Neural cell (in vitro differentiated cells): Measurements from ENCODE around the gene LDB2. TPM values are rescaled to one million over a fixed set of nuclear protein-coding genes. Genes with fewer than 3 reads are reported as not detected.

Experiments used
- H2AFZ ChIP-seq: fragments of 200-600, 300-800 bp; sonication (generic), shearing (Covaris generic); 2 replicates; pipeline ENCODE4 v1.6.0; 2014; ENCODE audit warnings: low read depth, mild to moderate bottlenecking, antibody characterized with exemption, low read length, moderate library complexity
- H3F3A ChIP-seq: fragments of 200-600 bp; shearing (Covaris generic); 2 replicates; pipeline ENCODE4 v1.6.1; 2016; ENCODE audit warnings: mild to moderate bottlenecking, moderate library complexity, mixed read lengths, antibody characterized with exemption, low read length; ENCODE audit not compliant: insufficient read depth, poor library complexity, severe bottlenecking
- H3K27ac ChIP-seq: fragments of 200-600, 300-800 bp; sonication (generic), shearing (Covaris generic); 2 replicates; pipeline ENCODE4 v1.5.1; 2014; ENCODE audit warnings: mild to moderate bottlenecking, low read length, moderate library complexity
- H3K27me3 ChIP-seq: fragments of 300-800, 200-600 bp; sonication (generic), shearing (Covaris generic); 2 replicates; pipeline ENCODE4 v1.6.0; 2014; ENCODE audit warnings: mild to moderate bottlenecking, low read depth, low read length, moderate library complexity; ENCODE audit not compliant: insufficient read depth
- H3K36me3 ChIP-seq: fragments of 300-800, 200-600 bp; sonication (generic), shearing (Covaris generic); 2 replicates; pipeline ENCODE4 v1.5.1; 2014; ENCODE audit warnings: mild to moderate bottlenecking, antibody characterized with exemption, low read length, moderate library complexity; ENCODE audit not compliant: insufficient read depth
- H3K4me2 ChIP-seq: fragments of 300-800, 200-600 bp; sonication (generic), shearing (Covaris generic); 2 replicates; pipeline ENCODE4 v1.6.0; 2014; ENCODE audit warnings: mild to moderate bottlenecking, low read length
- H3K4me3 ChIP-seq: fragments of 300-800, 200-600 bp; sonication (generic), shearing (Covaris generic); 2 replicates; pipeline ENCODE4 v1.5.1; 2014; ENCODE audit warnings: mild to moderate bottlenecking, low read length, moderate library complexity
- H3K79me2 ChIP-seq: fragments of 200-600 bp; shearing (Covaris generic); replicated peaks from 2 replicates; pipeline ENCODE4 v1.6.0; 2014; ENCODE audit warnings: mild to moderate bottlenecking, low read length, moderate library complexity; ENCODE audit not compliant: insufficient read depth
- H3K9ac ChIP-seq: fragments of 300-800, 200-600 bp; sonication (generic), shearing (Covaris generic); 2 replicates; pipeline ENCODE4 v1.6.1; 2016; ENCODE audit warnings: mild to moderate bottlenecking, low read length, mixed read lengths
- H3K9me2 ChIP-seq: fragments of 200-600 bp; shearing (Covaris generic); 2 replicates; pipeline ENCODE4 v1.6.1; 2016; ENCODE audit warnings: mild to moderate bottlenecking, low read length, mixed read lengths; ENCODE audit not compliant: insufficient read depth
- H3K9me3 ChIP-seq: fragments of 200-600, 300-800 bp; sonication (generic), shearing (Covaris generic); 2 replicates; pipeline ENCODE4 v1.6.1; 2016; ENCODE audit warnings: mild to moderate bottlenecking, mixed run types, low read length, moderate library complexity, mixed read lengths
- H4K20me1 ChIP-seq: fragments of 200-600 bp; shearing (Covaris generic); 2 replicates; pipeline ENCODE4 v1.6.1; 2016; ENCODE audit warnings: mild to moderate bottlenecking, mixed run types; ENCODE audit not compliant: insufficient read depth
- EP300 ChIP-seq: fragments of 450-650 bp; conservative IDR thresholded peaks from 2 replicates; pipeline ENCODE4 v1.6.1; 2014; ENCODE audit warnings: antibody characterized with exemption, mild to moderate bottlenecking, moderate library complexity; ENCODE audit not compliant: poor library complexity, severe bottlenecking
- EZH2 ChIP-seq: fragments of 200-600, 300-800 bp; shearing (Covaris generic), sonication (generic); IDR thresholded peaks from 2 replicates; pipeline ENCODE4 v1.6.1; 2014; ENCODE audit warnings: antibody characterized with exemption, low read length, borderline replicate concordance, mild to moderate bottlenecking; ENCODE audit not compliant: insufficient read depth, poor library complexity, severe bottlenecking
- MXI1 ChIP-seq: fragments of 450-650 bp; conservative IDR thresholded peaks from 2 replicates; pipeline ENCODE4 v1.6.1; 2014; ENCODE audit warnings: antibody characterized with exemption, mild to moderate bottlenecking; ENCODE audit not compliant: poor library complexity, severe bottlenecking
- POLR2AphosphoS5 ChIP-seq: IDR thresholded peaks from 2 replicates; pipeline ENCODE4 v1.6.1; 2012
- RAD21 ChIP-seq: fragments of 450-650 bp; conservative IDR thresholded peaks from 2 replicates; pipeline ENCODE4 v1.6.1; 2014; ENCODE audit warnings: antibody characterized with exemption, mild to moderate bottlenecking, moderate library complexity
- SMC3 ChIP-seq: fragments of 450-650 bp; conservative IDR thresholded peaks from 2 replicates; pipeline ENCODE4 v1.6.1; 2014; ENCODE audit warnings: antibody characterized with exemption, mild to moderate bottlenecking, moderate library complexity; ENCODE audit not compliant: poor library complexity
- TAF1 ChIP-seq: IDR thresholded peaks from 2 replicates; pipeline ENCODE4 v1.6.1; 2012; ENCODE audit warnings: low read depth
- polyA plus RNA-seq: library from polyadenylated mRNA; depleted of rRNA; stranded (reverse); fragments of >200 nt; gene quantifications from 2 replicates; pipeline ENCODE4 v1.2.3, GENCODE V29; 2014
- TF ChIP-seq, protein P1 (sequence below): fragments of 450-650 bp; IDR thresholded peaks from 2 replicates; pipeline ENCODE4 v1.5.1; 2014; ENCODE audit warnings: antibody characterized with exemption, mild to moderate bottlenecking, moderate library complexity; ENCODE audit not compliant: poor library complexity, severe bottlenecking
- TF ChIP-seq, protein P2 (sequence below): IDR thresholded peaks from 2 replicates; pipeline ENCODE4 v1.6.1; 2012; ENCODE audit warnings: borderline replicate concordance

The LDB2 gene
- polyA plus RNA-seq, 1 donor from 2014 or later = 58.9 TPM

DNA sequence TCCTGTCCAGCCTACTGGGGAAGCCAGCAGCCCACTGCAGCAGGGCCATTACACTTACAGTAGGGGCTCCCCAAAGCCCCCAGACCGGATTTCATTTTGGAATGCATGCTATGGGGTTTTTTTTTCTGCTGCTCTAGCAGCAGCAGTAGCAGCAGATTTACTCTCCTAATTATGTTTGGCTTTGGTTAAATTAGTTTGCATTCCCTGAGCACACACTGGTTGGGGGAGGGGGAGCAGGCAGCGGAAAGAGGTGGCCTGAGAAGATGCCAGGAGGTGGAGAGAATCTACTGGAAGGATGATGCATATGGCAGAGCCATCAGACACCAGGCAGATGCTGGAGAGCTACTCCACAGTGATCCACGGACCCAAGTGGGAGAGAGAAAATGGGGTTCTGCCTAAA is 109.6 kb downstream of the LDB2 start:
- no peaks in the 10 kb centered on the region for H3K36me3 ChIP-seq
- no peaks in the 10 kb centered on the region for H3F3A ChIP-seq
- H2AFZ ChIP-seq = no peak overlapping the region
- H3K4me3 ChIP-seq = no peak overlapping the region
- no peak for TF ChIP-seq RAD21
- TF ChIP-seq, protein P1, sequence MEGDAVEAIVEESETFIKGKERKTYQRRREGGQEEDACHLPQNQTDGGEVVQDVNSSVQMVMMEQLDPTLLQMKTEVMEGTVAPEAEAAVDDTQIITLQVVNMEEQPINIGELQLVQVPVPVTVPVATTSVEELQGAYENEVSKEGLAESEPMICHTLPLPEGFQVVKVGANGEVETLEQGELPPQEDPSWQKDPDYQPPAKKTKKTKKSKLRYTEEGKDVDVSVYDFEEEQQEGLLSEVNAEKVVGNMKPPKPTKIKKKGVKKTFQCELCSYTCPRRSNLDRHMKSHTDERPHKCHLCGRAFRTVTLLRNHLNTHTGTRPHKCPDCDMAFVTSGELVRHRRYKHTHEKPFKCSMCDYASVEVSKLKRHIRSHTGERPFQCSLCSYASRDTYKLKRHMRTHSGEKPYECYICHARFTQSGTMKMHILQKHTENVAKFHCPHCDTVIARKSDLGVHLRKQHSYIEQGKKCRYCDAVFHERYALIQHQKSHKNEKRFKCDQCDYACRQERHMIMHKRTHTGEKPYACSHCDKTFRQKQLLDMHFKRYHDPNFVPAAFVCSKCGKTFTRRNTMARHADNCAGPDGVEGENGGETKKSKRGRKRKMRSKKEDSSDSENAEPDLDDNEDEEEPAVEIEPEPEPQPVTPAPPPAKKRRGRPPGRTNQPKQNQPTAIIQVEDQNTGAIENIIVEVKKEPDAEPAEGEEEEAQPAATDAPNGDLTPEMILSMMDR = no peak
- H3K9ac ChIP-seq = no peak overlapping the region
- H3K27me3 ChIP-seq = no peaks in the 10 kb centered on the region
- no peaks in the 10 kb centered on the region for H4K20me1 ChIP-seq
- no peaks in the 10 kb centered on the region for H3K9me3 ChIP-seq
- H3K79me2 ChIP-seq = no peaks in the 10 kb centered on the region
- H3K4me2 ChIP-seq = no peak overlapping the region
- no peaks in the 10 kb centered on the region for H3K9me2 ChIP-seq
- H3K27ac ChIP-seq = no peak overlapping the region

DNA sequence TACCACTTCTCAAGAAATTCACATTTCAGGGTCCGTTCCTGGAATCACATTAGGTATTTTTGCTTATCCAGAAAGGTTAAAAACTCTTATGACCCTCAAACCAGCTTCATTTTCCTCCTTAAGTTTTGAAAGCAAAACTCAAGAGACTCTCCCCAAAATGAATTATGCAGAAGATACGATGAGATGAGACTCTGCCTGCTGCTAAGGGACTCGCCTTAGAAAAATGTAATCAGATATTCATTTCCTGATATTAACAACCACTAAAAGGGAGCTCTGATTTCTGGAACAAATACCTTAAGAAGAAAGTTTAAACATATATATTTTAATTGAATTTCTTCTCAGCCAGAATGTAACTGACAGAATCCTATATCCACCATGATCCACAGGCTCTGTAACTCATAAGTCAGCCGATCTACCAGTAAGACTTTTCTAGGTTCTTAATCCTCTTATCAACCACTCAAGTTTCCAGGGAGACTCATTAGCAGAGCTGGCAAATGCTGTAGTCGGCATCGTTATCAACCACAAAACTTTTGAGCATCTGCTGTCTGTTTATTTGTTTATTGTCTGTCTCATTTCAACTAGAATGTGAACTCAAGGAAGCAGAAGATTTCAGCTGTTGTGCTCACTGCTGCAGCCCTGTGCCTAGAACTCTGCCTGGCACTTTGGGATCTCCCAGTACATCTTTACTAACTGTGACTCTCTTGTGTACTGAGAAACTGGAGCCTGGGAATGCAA is 112.5 kb downstream of the LDB2 start:
- no peaks in the 10 kb centered on the region for H3K9me3 ChIP-seq
- no peaks in the 10 kb centered on the region for H3K36me3 ChIP-seq
- no peak overlapping the region for H3K4me2 ChIP-seq
- no peaks in the 10 kb centered on the region for H3K27me3 ChIP-seq
- H3K79me2 ChIP-seq = no peaks in the 10 kb centered on the region
- H4K20me1 ChIP-seq = no peaks in the 10 kb centered on the region
- H3F3A ChIP-seq = no peaks in the 10 kb centered on the region
- H3K9me2 ChIP-seq = no peaks in the 10 kb centered on the region
- no peak overlapping the region for H3K27ac ChIP-seq
- no peak overlapping the region for H3K9ac ChIP-seq
- TF ChIP-seq, protein P1 = no peak
- TF ChIP-seq POLR2AphosphoS5 (no peak), TAF1 (no peak), EZH2 (no peak), SMC3 (no peak), EP300 (no peak), RAD21 (no peak), MXI1 (no peak)
- TF ChIP-seq, protein P2, sequence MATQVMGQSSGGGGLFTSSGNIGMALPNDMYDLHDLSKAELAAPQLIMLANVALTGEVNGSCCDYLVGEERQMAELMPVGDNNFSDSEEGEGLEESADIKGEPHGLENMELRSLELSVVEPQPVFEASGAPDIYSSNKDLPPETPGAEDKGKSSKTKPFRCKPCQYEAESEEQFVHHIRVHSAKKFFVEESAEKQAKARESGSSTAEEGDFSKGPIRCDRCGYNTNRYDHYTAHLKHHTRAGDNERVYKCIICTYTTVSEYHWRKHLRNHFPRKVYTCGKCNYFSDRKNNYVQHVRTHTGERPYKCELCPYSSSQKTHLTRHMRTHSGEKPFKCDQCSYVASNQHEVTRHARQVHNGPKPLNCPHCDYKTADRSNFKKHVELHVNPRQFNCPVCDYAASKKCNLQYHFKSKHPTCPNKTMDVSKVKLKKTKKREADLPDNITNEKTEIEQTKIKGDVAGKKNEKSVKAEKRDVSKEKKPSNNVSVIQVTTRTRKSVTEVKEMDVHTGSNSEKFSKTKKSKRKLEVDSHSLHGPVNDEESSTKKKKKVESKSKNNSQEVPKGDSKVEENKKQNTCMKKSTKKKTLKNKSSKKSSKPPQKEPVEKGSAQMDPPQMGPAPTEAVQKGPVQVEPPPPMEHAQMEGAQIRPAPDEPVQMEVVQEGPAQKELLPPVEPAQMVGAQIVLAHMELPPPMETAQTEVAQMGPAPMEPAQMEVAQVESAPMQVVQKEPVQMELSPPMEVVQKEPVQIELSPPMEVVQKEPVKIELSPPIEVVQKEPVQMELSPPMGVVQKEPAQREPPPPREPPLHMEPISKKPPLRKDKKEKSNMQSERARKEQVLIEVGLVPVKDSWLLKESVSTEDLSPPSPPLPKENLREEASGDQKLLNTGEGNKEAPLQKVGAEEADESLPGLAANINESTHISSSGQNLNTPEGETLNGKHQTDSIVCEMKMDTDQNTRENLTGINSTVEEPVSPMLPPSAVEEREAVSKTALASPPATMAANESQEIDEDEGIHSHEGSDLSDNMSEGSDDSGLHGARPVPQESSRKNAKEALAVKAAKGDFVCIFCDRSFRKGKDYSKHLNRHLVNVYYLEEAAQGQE = no peak
- H3K4me3 ChIP-seq = no peak overlapping the region
- H2AFZ ChIP-seq = no peak overlapping the region
